Activated T-helper 2 cell treated with anti-CD3 and anti-CD28 coated beads, Interferon-gamma antibody, Interleukin-2, Interleukin-4, amounts not matched to agents 10 μg/mL and 5 μg/mL and 100 μg/mL, durations not matched to agents 14 hours and 24 hours and 36 hours (primary cell): ENCODE results near the gene OSBPL10. TPM values are rescaled to one million over a fixed set of nuclear protein-coding genes. Genes with fewer than 3 reads are reported as not detected.

Experiments
- DNase-seq: peaks from one replicate; pipeline ENCODE4 v3.0.0; 2021; ENCODE audit warnings: low spot score
- H3K27ac Mint-ChIP-seq: one replicate; pipeline ENCODE4 v1.8.0; 2021; ENCODE audit warnings: mixed read lengths
- H3K27me3 Mint-ChIP-seq: one replicate; pipeline ENCODE4 v1.8.0; 2021; ENCODE audit warnings: low read depth, mixed read lengths
- H3K36me3 Mint-ChIP-seq: one replicate; pipeline ENCODE4 v1.8.0; 2021; ENCODE audit warnings: low read depth, mixed read lengths
- H3K4me1 Mint-ChIP-seq: one replicate; pipeline ENCODE4 v1.8.0; 2021; ENCODE audit warnings: low read depth, mixed read lengths
- H3K4me3 Mint-ChIP-seq: one replicate; pipeline ENCODE4 v1.8.0; 2021; ENCODE audit warnings: low read depth, mild to moderate bottlenecking, moderate library complexity, mixed read lengths
- H3K9me3 Mint-ChIP-seq: one replicate; pipeline ENCODE4 v1.8.0; 2021; ENCODE audit warnings: mixed read lengths
- intact Hi-C: fragments of 100-400 bp; cut with micrococcal nuclease; formaldehyde crosslinking; loops from one replicate; pipeline ENCODE4 v1.15.1; 2023
- total RNA-seq: library from RNA; stranded (reverse); gene quantifications from 2 replicates; pipeline ENCODE4 v1.2.3, GENCODE V29; 2022

OSBPL10 gene
- total RNA-seq, 1 donor from 2014 or later = 42.5 TPM

- Mint-ChIP-seq H3K9me3 (peaks cover 14% of the 10 kb centered on the region), H3K36me3 (peaks cover 14% of the 10 kb centered on the region), H3K4me3 (no peak overlapping the region), H3K27me3 (no peaks in the 10 kb centered on the region), H3K27ac (peak overlapping the region; percentile 65), H3K4me1 (peaks cover 38% of the 10 kb centered on the region)
- DNase-seq = no peak
- intact Hi-C loops = loop anchor here (5.0 kb wide), 3 partner anchors 153 to 393 kb away; partner anchors contain the start of gene STT3B
Measured at GRCh38 chr3:31925271-31925630, 55.8 kb downstream of the OSBPL10 start.

GRCh38 chr3:31924610-31925270 lies 56.3 kb downstream of the OSBPL10 start:
- intact Hi-C loops = loop anchor here (5.0 kb wide), 3 partner anchors 152 to 392 kb away; partner anchors contain the start of gene STT3B
- H3K9me3 Mint-ChIP-seq = peaks cover 19% of the 10 kb centered on the region
- peaks cover 19% of the 10 kb centered on the region for H3K36me3 Mint-ChIP-seq
- peak overlapping the region; percentile 65 for H3K27ac Mint-ChIP-seq
- DNase-seq = no peak
- peaks cover 36% of the 10 kb centered on the region for H3K4me1 Mint-ChIP-seq
- no peak overlapping the region for H3K4me3 Mint-ChIP-seq
- no peaks in the 10 kb centered on the region for H3K27me3 Mint-ChIP-seq

GRCh38 chr3:31922962-31923361 lies 58.1 kb downstream of the OSBPL10 start:
- no peak for DNase-seq
- intact Hi-C loops = no loop called here

GRCh38 chr3:31921837-31922236 lies 59.2 kb downstream of the OSBPL10 start:
- Mint-ChIP-seq H3K27ac (no peak overlapping the region), H3K4me1 (peaks cover 39% of the 10 kb centered on the region), H3K9me3 (peaks cover 30% of the 10 kb centered on the region), H3K27me3 (no peaks in the 10 kb centered on the region), H3K36me3 (peaks cover 25% of the 10 kb centered on the region), H3K4me3 (no peak overlapping the region)
- intact Hi-C loops = no loop called here
- DNase-seq = no peak

More at GRCh38 chr3:31922962-31923361, 58.1 kb downstream of the OSBPL10 start:
- H3K9me3 Mint-ChIP-seq = peaks cover 30% of the 10 kb centered on the region
- peaks cover 28% of the 10 kb centered on the region for H3K36me3 Mint-ChIP-seq
- peaks cover 41% of the 10 kb centered on the region for H3K4me1 Mint-ChIP-seq
- no peak overlapping the region for H3K4me3 Mint-ChIP-seq
- peak overlapping the region; percentile 45 for H3K27ac Mint-ChIP-seq
- no peaks in the 10 kb centered on the region for H3K27me3 Mint-ChIP-seq

GRCh38 chr3:31920310-31920709 lies 60.8 kb downstream of the OSBPL10 start:
- DNase-seq = no peak
- peaks cover 42% of the 10 kb centered on the region for H3K4me1 Mint-ChIP-seq
- no peaks in the 10 kb centered on the region for H3K27me3 Mint-ChIP-seq
- intact Hi-C loops = no loop called here
- no peak overlapping the region for H3K27ac Mint-ChIP-seq
- H3K36me3 Mint-ChIP-seq = peaks cover 25% of the 10 kb centered on the region
- H3K4me3 Mint-ChIP-seq = no peak overlapping the region
- peaks cover 30% of the 10 kb centered on the region for H3K9me3 Mint-ChIP-seq

GRCh38 chr3:31919528-31919927 lies 61.5 kb downstream of the OSBPL10 start:
- Mint-ChIP-seq H3K27me3 (no peaks in the 10 kb centered on the region), H3K9me3 (peaks cover 30% of the 10 kb centered on the region), H3K27ac (peak overlapping the region; percentile 8), H3K4me3 (no peak overlapping the region), H3K36me3 (peaks cover 25% of the 10 kb centered on the region), H3K4me1 (peaks cover 36% of the 10 kb centered on the region)
- intact Hi-C loops = no loop called here
- no peak for DNase-seq

GRCh38 chr3:31918179-31919150 lies 62.6 kb downstream of the OSBPL10 start:
- DNase-seq = no peak
- intact Hi-C loops = no loop called here
- peak overlapping the region; percentile 62 for H3K4me3 Mint-ChIP-seq
- peaks cover 33% of the 10 kb centered on the region for H3K4me1 Mint-ChIP-seq
- H3K36me3 Mint-ChIP-seq = peaks cover 23% of the 10 kb centered on the region
- H3K9me3 Mint-ChIP-seq = peaks cover 30% of the 10 kb centered on the region
- H3K27me3 Mint-ChIP-seq = no peaks in the 10 kb centered on the region
- peak overlapping the region; percentile 91 for H3K27ac Mint-ChIP-seq

- Mint-ChIP-seq H3K4me1 (peaks cover 27% of the 10 kb centered on the region), H3K9me3 (peaks cover 30% of the 10 kb centered on the region), H3K4me3 (no peak overlapping the region), H3K27me3 (no peaks in the 10 kb centered on the region), H3K36me3 (peaks cover 23% of the 10 kb centered on the region), H3K27ac (peak overlapping the region; percentile 62)
- intact Hi-C loops = no loop called here
- no peak for DNase-seq
Measured at GRCh38 chr3:31917303-31918005, 63.6 kb downstream of the OSBPL10 start.

GRCh38 chr3:31911643-31912042 lies 69.4 kb downstream of the OSBPL10 start:
- intact Hi-C loops = no loop called here
- Mint-ChIP-seq H3K4me1 (peaks cover 11% of the 10 kb centered on the region), H3K9me3 (no peaks in the 10 kb centered on the region), H3K27me3 (no peaks in the 10 kb centered on the region), H3K4me3 (no peak overlapping the region), H3K36me3 (no peaks in the 10 kb centered on the region), H3K27ac (no peak overlapping the region)
- no peak for DNase-seq

- intact Hi-C loops = no loop called here
- no peak overlapping the region for H3K27ac Mint-ChIP-seq
- no peak overlapping the region for H3K4me3 Mint-ChIP-seq
Measured at GRCh38 chr3:31911124-31911523, 69.9 kb downstream of the OSBPL10 start.

GRCh38 chr3:31909455-31909854 lies 71.6 kb downstream of the OSBPL10 start:
- H3K27ac Mint-ChIP-seq = no peak overlapping the region
- no peak for DNase-seq
- intact Hi-C loops = no loop called here
- H3K4me1 Mint-ChIP-seq = peaks cover 8% of the 10 kb centered on the region
- peaks cover 3% of the 10 kb centered on the region for H3K36me3 Mint-ChIP-seq
- H3K4me3 Mint-ChIP-seq = no peak overlapping the region
- H3K27me3 Mint-ChIP-seq = no peaks in the 10 kb centered on the region
- no peaks in the 10 kb centered on the region for H3K9me3 Mint-ChIP-seq

More at GRCh38 chr3:31911124-31911523, 69.9 kb downstream of the OSBPL10 start:
- Mint-ChIP-seq H3K36me3 (no peaks in the 10 kb centered on the region), H3K4me1 (peaks cover 5% of the 10 kb centered on the region), H3K9me3 (no peaks in the 10 kb centered on the region), H3K27me3 (no peaks in the 10 kb centered on the region)
- DNase-seq = no peak

GRCh38 chr3:31908391-31909097 lies 72.5 kb downstream of the OSBPL10 start:
- peaks cover 16% of the 10 kb centered on the region for H3K4me1 Mint-ChIP-seq
- intact Hi-C loops = no loop called here

More at GRCh38 chr3:31908391-31909097, 72.5 kb downstream of the OSBPL10 start:
- Mint-ChIP-seq H3K27ac (no peak overlapping the region), H3K9me3 (no peaks in the 10 kb centered on the region), H3K4me3 (no peak overlapping the region), H3K36me3 (peaks cover 3% of the 10 kb centered on the region), H3K27me3 (no peaks in the 10 kb centered on the region)
- DNase-seq = no peak
